Body of pancreas (tissue), 4 donors: ENCODE results near the gene DHH.

ENCODE experiments used
- CTCF ChIP-seq, 7 experiments: fragments of 450-650 bp in 4 of 7; fragments of 200-600 bp in 3 of 7; sonication (generic) in 3 of 7; IDR thresholded peaks; one replicate each; pipeline ENCODE4 v1.5.1; 2016 to 2019; ENCODE audit warnings: antibody characterized with exemption in 7 of 7
- POLR2A ChIP-seq, 3 donors: fragments of 450-650 bp; IDR thresholded peaks; one replicate each; pipeline ENCODE4 v1.6.1; 2016; ENCODE audit warnings: antibody characterized with exemption in 3 of 3, mild to moderate bottlenecking in 2 of 3

- TF ChIP-seq CTCF (IDR thresholded peaks at IDR 0.05) (no peak), POLR2A (IDR thresholded peaks at IDR 0.05) (peak in 1 of 3 donors; percentile 12)
Observed at GRCh38 chr12:49126852-49127763, 32.5 kb upstream of the DHH start.
